OCI-LY1 (cell line): ENCODE measurements around the gene ECPAS.

Source experiments
- CTCF ChIP-seq: fragments of 200-600 bp; sonication (generic), shearing (Covaris generic); IDR thresholded peaks from 2 replicates; pipeline ENCODE4 v1.5.1; 2017; ENCODE audit warnings: mild to moderate bottlenecking, antibody characterized with exemption, low read length, moderate library complexity, mixed read lengths
- EZH2 ChIP-seq: fragments of 200-600 bp; sonication (generic), shearing (Covaris generic); IDR thresholded peaks from 2 replicates; pipeline ENCODE4 v1.8.0; 2017; ENCODE audit warnings: borderline replicate concordance, mixed run types, mild to moderate bottlenecking, antibody characterized with exemption, low read length, moderate library complexity, mixed read lengths

GRCh38 chr9:111423389-111423788 lies 60.8 kb downstream of the ECPAS start:
- no peak for TF ChIP-seq CTCF
- no peak for TF ChIP-seq EZH2
